Measurements from ENCODE around the gene EEF1AKMT2.

- TF ChIP-seq, protein P1, sequence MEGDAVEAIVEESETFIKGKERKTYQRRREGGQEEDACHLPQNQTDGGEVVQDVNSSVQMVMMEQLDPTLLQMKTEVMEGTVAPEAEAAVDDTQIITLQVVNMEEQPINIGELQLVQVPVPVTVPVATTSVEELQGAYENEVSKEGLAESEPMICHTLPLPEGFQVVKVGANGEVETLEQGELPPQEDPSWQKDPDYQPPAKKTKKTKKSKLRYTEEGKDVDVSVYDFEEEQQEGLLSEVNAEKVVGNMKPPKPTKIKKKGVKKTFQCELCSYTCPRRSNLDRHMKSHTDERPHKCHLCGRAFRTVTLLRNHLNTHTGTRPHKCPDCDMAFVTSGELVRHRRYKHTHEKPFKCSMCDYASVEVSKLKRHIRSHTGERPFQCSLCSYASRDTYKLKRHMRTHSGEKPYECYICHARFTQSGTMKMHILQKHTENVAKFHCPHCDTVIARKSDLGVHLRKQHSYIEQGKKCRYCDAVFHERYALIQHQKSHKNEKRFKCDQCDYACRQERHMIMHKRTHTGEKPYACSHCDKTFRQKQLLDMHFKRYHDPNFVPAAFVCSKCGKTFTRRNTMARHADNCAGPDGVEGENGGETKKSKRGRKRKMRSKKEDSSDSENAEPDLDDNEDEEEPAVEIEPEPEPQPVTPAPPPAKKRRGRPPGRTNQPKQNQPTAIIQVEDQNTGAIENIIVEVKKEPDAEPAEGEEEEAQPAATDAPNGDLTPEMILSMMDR (IDR thresholded peaks at IDR 0.05), result peak; percentile 62
- no peak for TF ChIP-seq ZFX (IDR thresholded peaks at IDR 0.05; ENCODE audit: borderline replicate concordance)
These were observed 35.8 kb upstream of the EEF1AKMT2 start for GRCh38 chr10:124827474-124827873.
